Activated CD4-positive, alpha-beta memory T cell treated with anti-CD3 and anti-CD28 coated beads, Interleukin-2, amount 10 ng/mL, durations not matched to agents 7 days and 5 days (primary cell): ENCODE results near the gene BZW2. TPM values are rescaled to one million over a fixed set of nuclear protein-coding genes. Genes with fewer than 3 reads are reported as not detected.

Experiments used
- CTCF ChIA-PET: fragments of 350-600 bp; sonication (Branson Sonifier 250); formaldehyde crosslinking; loops from one replicate; lab custom pipeline; 2021; ENCODE audit warnings: antibody characterized with exemption, inconsistent platforms; lab: Charles Lee
- POLR2A ChIA-PET: fragments of 350-600 bp; sonication (Branson Sonifier 250); formaldehyde crosslinking; loops from one replicate; lab custom pipeline; 2021; ENCODE audit warnings: antibody characterized with exemption; lab: Charles Lee
- DNase-seq: peaks from one replicate; pipeline ENCODE4 v3.0.0-alpha.2; 2020
- H3K27ac Mint-ChIP-seq: one replicate; pipeline ENCODE4 v1.8.0; 2021; ENCODE audit warnings: mild to moderate bottlenecking, mixed read lengths
- H3K27me3 Mint-ChIP-seq: one replicate; pipeline ENCODE4 v1.8.0; 2021; ENCODE audit warnings: mixed read lengths
- H3K36me3 Mint-ChIP-seq: one replicate; pipeline ENCODE4 v1.8.0; 2021; ENCODE audit warnings: low read depth, mixed read lengths
- H3K4me1 Mint-ChIP-seq: one replicate; pipeline ENCODE4 v1.8.0; 2021; ENCODE audit warnings: mixed read lengths
- H3K4me3 Mint-ChIP-seq: one replicate; pipeline ENCODE4 v1.8.0; 2021; ENCODE audit warnings: mild to moderate bottlenecking, mixed read lengths
- H3K9me3 Mint-ChIP-seq: one replicate; pipeline ENCODE4 v1.8.0; 2021; ENCODE audit warnings: mixed read lengths
- total RNA-seq, 2 experiments: library from RNA; stranded (reverse); gene quantifications; one replicate each; pipeline ENCODE4 v1.2.3, GENCODE V29; 2021

The BZW2 gene
- total RNA-seq, 2 experiments from 2014 or later, result 33.4 to 33.6 TPM

- POLR2A ChIA-PET, result no interaction called here
- Mint-ChIP-seq H3K27ac (no peak overlapping the region), H3K27me3 (peaks cover 30% of the 10 kb centered on the region), H3K9me3 (no peaks in the 10 kb centered on the region), H3K4me3 (no peak overlapping the region), H3K4me1 (peaks cover 11% of the 10 kb centered on the region), H3K36me3 (no peaks in the 10 kb centered on the region)
- CTCF ChIA-PET, result no interaction called here
- no peak for DNase-seq
These were observed 109.4 kb downstream of the BZW2 start for GRCh38 chr7:16755397-16755796.

Other genes starting within 250 kb of the BZW2 start
- gene CRPPA, start 224.6 kb upstream of the BZW2 start, total RNA-seq, result under 1 TPM; 0.30 to 0.68 TPM
- gene SOSTDC1, start 180.4 kb upstream of the BZW2 start, total RNA-seq, result not detected
- gene LRRC72, start 119.4 kb upstream of the BZW2 start, total RNA-seq, result not detected
- gene ANKMY2, start 427 bp upstream of the BZW2 start, total RNA-seq, result 10 to 100 TPM; 11.7 to 12.3 TPM
- gene TSPAN13, start 107.6 kb downstream of the BZW2 start, total RNA-seq, result under 1 TPM; 0.40 to 0.48 TPM
- gene AGR2, start 158.8 kb downstream of the BZW2 start, total RNA-seq, result not detected
- not detected for gene AGR3, start 235.8 kb downstream of the BZW2 start, total RNA-seq